CD4-positive, alpha-beta T cell treated with Interleukin-15 for 1 hour (primary cell): Measurements from ENCODE around the gene TM9SF3.

Source experiments
- DNase-seq: peaks from one replicate; pipeline ENCODE4 v3.0.0-alpha.2; 2020

Gene TM9SF3

DNA sequence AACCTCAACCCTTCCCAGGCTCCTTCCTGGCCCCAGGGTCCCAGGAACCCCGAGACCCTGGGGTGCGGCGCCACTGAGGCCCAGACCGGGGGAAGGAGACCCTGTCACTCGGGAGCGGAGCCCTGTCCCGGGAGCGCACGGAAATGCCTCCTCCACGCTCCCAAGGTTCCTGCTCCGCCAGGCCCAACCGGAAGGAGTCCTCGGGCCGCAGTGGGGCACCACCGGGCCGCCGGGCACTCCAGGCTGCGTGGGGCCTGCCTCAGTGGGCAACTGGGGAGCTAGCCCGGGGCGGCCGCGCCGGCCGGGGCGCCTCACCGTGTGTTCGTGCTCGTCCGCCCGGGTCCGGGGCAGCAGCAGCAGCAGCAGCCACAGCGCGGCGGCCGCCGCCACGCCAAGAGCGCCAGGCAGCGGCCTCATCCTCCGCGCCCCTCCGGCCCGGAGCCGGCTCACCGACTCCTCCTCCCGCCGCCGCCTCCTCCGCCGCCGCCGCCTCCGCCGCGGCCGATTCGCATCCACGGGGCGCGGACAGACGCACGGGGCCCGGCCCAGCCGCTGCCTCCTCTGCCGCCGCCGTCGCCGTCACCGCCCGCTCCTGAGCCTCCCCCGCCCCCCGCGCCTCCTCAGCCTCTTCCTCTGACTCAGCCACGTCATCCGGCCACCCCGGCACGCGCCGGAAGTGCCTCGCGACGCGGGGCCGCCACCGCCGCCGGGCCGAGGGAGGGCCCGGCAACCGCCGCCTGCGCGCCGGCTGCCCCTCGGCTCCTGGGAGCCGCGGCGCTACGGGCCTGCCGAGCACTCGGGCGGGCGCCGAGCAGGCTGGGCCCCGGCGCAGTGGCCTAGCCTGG, at the start of gene TM9SF3:
Gene TM9SF3 (minus strand): TSS at position 594 of the 845 bp plus-strand sequence. CDS start 177 bp downstream, at position 417.
- DNase-seq: peak; percentile 93

DNA sequence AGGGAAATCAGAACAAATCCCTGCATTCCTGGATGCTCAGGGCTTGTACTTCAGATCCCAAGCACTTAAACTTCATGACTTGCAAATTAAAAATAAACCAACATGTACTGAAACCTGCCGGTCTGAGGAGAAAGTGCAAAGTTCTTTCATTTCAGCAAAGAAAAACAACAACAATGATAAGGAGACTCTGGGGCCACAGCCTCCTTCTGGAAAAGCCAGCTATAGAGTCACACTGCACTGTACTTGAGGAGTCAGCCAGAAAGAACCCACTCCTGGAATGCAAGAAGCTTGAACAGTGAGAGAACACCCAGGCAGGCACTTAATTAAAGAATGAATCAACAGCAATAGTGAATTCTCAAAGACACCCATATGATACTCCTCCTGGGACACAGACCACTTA, 49.7 kb upstream of the TM9SF3 start:
- DNase-seq: no peak

DNA sequence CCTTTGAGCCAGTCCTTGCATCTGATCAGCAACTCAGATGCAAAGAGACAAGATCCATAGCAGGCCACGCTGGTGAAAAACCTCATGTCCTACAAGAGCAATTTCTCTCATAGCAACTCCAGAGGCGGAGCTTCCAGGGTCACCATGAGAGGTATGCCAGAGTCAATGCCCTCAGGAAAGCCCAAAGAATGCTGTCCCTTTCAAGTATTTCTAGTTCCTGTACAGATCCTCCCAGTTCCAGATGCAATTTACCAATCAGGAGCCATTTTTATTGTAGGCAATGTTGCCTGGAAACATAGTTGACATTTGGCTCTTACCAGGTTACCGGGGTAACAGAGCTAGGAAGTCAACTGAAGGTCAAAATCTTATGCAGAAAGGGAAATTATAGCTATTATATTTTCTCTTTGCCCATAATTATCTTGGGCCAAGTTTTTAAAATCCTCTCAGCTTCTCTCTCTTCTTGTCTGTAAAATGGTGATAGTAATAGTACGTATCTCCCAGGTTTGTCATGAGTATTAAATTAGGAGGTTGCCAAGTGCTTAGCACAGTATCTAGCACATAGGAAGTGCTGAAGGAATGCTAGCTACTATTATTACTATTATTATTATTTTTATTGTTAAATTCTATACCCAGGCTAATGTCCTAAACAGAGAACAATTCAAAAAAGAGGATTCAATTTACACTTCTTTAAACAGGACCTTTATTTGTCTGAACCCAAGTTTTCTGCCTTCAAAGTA, 46.3 kb upstream of the TM9SF3 start:
- DNase-seq: no peak

GRCh38 chr10:96627292-96627691, 40.5 kb upstream of the TM9SF3 start:
- DNase-seq: no peak

DNA sequence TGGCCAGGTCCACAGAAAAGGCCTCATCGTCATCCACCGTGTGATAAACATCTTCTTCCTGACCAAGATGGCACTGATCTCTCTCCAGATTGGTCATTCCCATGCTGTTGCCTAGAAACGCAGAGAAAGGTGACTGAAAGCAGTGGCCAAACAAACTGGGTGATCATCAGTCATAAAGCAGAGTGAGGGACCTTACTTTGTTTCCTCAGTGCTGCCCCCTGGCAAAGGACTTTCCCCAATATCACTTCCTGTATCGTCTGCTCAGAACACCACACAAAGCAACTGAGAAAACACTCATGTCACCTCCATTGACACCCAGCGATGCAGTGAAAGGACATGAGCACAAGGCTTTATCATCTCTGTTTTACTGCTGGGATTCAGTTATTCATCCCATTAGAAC, 40.0 kb upstream of the TM9SF3 start:
- no peak for DNase-seq

GRCh38 chr10:96625173-96625572, 38.4 kb upstream of the TM9SF3 start:
- no peak for DNase-seq

DNA sequence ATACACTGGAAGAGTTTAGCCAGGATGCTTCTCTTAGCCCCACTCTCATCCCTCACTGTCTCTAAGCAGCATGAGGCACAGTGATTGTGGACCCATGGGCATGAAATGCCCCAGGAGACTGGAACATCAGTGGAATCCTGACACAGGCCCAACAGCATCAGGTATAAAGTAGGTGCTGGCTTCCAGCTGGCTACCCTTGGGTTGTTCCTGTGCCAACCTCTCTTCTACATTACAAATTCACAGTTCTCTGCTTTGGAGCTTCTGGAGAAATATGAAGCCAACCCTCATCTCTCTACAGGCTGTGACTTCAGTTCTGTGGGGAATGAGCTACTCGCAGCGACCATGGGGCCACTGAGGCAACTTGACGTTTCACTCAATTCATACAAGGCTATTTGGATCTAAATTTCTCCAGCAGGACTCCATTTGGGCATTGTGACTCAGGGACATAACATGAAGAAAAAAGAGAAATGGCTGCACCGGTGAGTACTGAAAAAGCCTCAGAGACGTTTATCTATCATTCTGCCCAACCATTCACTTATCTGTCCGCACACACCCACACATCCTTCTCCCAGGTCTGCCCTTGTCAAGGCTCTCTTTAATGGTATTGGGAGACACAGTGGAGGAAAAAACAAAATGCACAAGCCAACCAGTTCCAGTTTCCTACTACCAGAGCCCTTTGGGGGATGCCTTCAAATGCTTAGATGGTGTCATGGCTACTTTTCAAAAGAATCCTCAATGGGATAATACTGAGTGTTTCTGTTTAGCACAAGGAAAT, 35.4 kb upstream of the TM9SF3 start:
- no peak for DNase-seq

- DNase-seq: no peak
These were observed 33.3 kb upstream of the TM9SF3 start for GRCh38 chr10:96619796-96620773.

GRCh38 chr10:96619120-96619519, 32.3 kb upstream of the TM9SF3 start:
- DNase-seq: no peak

GRCh38 chr10:96618653-96619052, 31.8 kb upstream of the TM9SF3 start:
- DNase-seq: no peak

GRCh38 chr10:96616961-96617360, 30.1 kb upstream of the TM9SF3 start:
- no peak for DNase-seq

DNA sequence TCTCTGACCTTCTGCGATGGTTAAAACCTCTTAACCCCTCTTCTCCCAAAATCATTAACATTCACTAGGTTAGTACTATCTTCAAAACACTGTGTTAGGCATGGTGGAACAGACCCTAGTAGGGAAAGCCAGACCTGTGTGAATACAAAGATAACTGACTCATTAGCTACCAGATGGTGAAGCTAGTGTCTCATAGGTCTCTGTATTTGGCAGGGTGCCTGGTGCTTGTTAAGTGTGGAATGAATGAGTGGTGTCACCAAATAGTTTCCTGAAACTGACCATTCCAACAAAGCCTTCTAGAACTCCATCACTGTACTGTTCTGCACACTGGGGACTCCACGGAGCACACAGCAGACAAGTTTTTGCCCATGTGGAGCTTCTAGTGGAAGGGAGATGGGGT, 27.7 kb upstream of the TM9SF3 start:
- no peak for DNase-seq

- DNase-seq: no peak
These were observed 26.8 kb upstream of the TM9SF3 start for GRCh38 chr10:96613576-96613975.

DNA sequence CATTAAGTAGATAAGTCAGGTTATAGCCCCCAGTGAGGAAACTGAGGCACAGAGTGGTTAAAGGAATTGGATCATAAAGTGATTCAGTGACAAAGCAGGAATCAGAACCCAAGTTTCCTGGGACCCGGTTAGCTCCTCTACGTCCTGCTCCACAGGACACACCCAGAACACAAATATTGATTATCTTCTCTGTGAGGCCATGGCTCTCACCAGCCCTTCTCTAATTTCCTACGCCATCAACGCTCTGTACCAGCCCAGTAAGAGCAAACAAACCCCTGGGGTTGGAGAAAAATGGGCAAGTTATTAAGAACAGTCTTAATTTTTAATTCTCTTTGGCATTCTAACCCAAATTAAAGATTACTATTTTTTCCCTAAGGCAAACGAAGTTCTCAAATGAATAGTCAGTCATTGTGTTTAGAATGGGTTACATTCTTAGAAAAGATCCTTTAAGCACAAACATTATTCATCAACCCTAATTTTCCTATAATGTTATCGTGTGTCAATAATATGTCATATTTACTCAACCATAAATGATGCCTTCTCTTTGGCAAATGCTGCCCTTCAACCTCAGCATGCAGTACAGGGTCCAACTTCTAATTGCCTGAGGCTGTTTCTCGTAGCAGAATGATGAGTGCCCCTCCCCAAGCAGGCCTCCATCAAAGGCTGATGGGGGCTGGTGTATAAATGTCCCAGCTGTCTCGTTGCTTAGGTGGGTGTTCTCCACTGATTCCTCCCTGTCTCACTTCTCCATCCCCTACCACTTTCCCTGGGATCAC, 25.4 kb upstream of the TM9SF3 start:
- no peak for DNase-seq

GRCh38 chr10:96610817-96611216, 24.0 kb upstream of the TM9SF3 start:
- no peak for DNase-seq

- DNase-seq: no peak
These were observed 22.7 kb upstream of the TM9SF3 start for GRCh38 chr10:96609510-96609909.

GRCh38 chr10:96608805-96609204, 22.0 kb upstream of the TM9SF3 start:
- no peak for DNase-seq

DNA sequence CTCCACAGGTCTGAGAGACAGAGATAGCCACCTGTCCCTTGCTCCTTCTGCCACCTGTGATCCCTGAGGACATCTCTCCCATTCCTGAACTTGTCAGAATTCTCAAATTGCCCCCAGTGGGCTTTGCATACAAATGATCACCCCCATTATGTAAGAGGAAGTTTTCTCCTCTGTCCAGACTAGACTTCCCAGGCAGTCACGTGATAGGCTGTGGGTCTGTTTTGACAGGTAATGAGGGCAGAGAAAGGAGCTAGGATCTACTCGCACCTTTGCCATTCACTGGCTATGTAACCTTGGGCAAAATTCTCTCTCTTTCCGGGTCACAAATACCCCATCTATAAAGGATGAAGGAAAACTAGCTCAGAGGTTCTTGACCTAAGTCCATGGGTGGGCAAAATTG, 21.4 kb upstream of the TM9SF3 start:
- no peak for DNase-seq

DNA sequence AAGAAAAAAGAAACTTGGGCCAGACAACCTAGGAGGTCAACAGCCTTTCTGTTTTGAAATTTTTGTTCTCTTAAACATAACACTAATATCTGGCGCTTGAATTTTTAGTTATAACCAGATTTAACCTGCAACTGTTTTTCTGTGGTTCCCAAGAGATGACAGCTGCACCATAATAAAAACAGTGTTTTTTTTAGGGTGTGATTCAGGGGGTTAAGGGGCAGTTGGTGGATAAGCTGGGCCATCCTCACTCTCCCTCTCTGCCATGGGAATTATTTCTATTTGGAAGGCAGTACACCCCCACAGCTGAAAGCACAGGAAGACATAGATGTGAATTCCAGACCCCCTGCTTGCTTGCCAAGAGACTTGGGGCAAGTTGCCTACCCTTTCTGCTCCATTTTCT, 20.1 kb upstream of the TM9SF3 start:
- no peak for DNase-seq

GRCh38 chr10:96606216-96606615, 19.4 kb upstream of the TM9SF3 start:
- no peak for DNase-seq

DNA sequence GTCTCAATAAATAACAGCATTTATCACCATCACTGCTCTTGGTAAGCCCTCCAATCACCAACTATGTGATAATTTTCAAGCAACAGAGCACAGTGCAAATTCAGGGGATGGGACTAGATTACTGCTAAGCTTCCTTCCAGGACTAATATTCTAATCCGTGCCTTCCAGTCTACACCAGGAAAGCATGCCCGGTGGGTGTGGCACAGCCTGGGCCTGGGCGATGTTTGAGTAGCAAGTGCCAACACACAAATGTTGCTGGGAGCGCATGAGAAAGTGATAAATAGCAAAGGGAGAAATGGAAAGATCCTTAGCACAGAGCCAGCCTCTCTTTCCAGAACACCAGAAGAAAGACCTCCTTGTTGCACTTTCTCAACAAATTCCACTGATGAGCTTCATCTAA, 13.5 kb upstream of the TM9SF3 start:
- DNase-seq: no peak
